PC-9 (cell line): ENCODE measurements around the gene PAIP2B.

Experiments
- CTCF ChIP-seq: fragments of 200-600 bp; sonication (generic); conservative IDR thresholded peaks from 2 replicates; pipeline ENCODE4 v1.6.1; 2017; ENCODE audit warnings: mixed run types, antibody characterized with exemption, mild to moderate bottlenecking, moderate library complexity
- EZH2 ChIP-seq: fragments of 200-600 bp; sonication (generic); IDR thresholded peaks from 2 replicates; pipeline ENCODE4 v1.8.0; 2017; ENCODE audit warnings: antibody characterized with exemption, low read depth

DNA sequence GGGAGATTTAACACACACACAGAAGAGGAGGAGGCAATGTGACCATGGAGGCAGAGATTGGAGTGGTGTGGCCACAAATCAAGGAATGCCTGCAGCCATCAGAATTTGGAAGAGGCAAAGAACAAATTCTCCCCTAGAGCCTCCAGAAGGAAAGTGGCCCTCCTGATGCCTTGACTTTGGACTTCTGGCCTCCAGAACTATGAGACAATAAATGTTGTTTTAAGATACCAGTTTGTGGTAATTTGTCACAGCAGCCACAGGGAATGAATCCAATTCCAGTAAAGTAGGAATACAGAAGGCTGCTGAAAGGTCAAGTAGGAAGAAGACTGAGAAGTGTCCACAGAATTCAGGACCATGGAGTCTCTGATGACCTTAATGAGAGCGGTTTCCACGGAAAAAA, 18.1 kb downstream of the PAIP2B start:
- TF ChIP-seq CTCF (no peak), EZH2 (no peak)
